Upper lobe of right lung (tissue), 1 donor: ENCODE results near the gene SPINK8. TPM values are rescaled to one million over a fixed set of nuclear protein-coding genes. Genes with fewer than 3 reads are reported as not detected.

Source experiments
- ATAC-seq: fragments of 200-7000 bp; cut with Tn5 transposase; one replicate; pipeline ENCODE4 v1.9.1; 2020; ENCODE audit warnings: mild to moderate bottlenecking, moderate library complexity
- DNase-seq: peaks from one replicate; pipeline ENCODE4 v3.0.0-alpha.2; 2020
- H3K27ac ChIP-seq: fragments of 200-600 bp; one replicate; pipeline ENCODE4 v1.8.0; 2022
- H3K27me3 ChIP-seq: fragments of 200-600 bp; one replicate; pipeline ENCODE4 v1.8.0; 2022; ENCODE audit warnings: mild to moderate bottlenecking
- H3K36me3 ChIP-seq: fragments of 200-600 bp; one replicate; pipeline ENCODE4 v1.8.0; 2022
- H3K4me1 ChIP-seq: fragments of 200-600 bp; one replicate; pipeline ENCODE4 v1.8.0; 2022
- H3K4me3 ChIP-seq: fragments of 200-600 bp; one replicate; pipeline ENCODE4 v1.8.0; 2022; ENCODE audit warnings: mild to moderate bottlenecking
- H3K9me3 ChIP-seq: fragments of 200-600 bp; one replicate; pipeline ENCODE4 v1.8.0; 2022
- CTCF ChIP-seq: fragments of 200-600 bp; IDR thresholded peaks from one replicate; pipeline ENCODE4 v1.8.0; 2022; ENCODE audit warnings: antibody characterized with exemption
- intact Hi-C: fragments of 100-400 bp; cut with DNase I; formaldehyde crosslinking; loops from one replicate; pipeline ENCODE4 v1.11.0; 2022
- total RNA-seq: library from RNA; stranded (reverse); fragmentation: NEBNext Ultra II Directional; extraction: Animal tissue kit (Norgen Biotek cat#: 25700); gene quantifications from one replicate; pipeline ENCODE4 v1.2.1, GENCODE V29; 2021
- donor health status: DM: no; HTN: yes; CAD: no; lungs with severe emphysema.

Gene SPINK8
- total RNA-seq, 1 donor from 2014 or later = not detected

DNA sequence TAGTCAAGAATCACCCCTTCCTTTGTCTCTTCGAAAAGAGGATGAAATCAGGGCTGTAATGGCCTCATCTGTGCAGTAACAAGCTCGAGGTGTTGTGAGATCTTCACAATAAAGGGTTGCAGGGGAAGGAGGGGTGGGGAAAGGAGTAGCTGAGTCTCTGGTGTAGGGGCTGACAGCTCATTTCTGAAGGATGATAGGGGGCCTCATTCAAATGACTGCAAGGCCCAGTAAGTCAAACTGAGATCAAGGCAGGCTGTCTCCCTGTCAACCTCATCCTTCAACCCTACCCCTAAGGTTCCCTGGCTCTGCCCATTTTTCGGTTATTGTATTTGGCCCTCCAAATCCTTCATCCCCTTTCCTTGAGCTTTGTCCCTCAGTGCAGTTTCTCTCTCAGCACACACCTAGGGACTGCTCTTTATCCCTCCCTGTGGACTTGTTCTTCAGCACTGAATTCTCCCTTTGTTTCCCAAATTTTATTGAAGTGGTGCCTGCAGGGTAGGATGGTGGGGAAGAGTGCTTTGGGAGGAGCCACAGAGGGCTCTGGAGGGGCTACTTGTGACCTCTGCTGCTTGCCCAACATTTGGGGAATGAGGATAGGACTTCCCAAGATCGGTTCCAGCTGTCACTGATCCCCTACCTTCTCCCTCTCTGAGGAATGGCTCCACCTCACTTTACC, 54.4 kb downstream of the SPINK8 start:
- intact Hi-C loops = loop anchor here (10.0 kb wide), 1 partner anchor 266 kb away; no protein-coding TSS in a partner anchor
- no peak for TF ChIP-seq CTCF
- no peaks in the 10 kb centered on the region for H3K9me3 ChIP-seq
- H3K36me3 ChIP-seq = no peaks in the 10 kb centered on the region
- ATAC-seq (no peak), DNase-seq (no peak)
- no peak overlapping the region for H3K4me3 ChIP-seq
- no peaks in the 10 kb centered on the region for H3K4me1 ChIP-seq
- no peaks in the 10 kb centered on the region for H3K27me3 ChIP-seq
- H3K27ac ChIP-seq = no peak overlapping the region

GRCh38 chr3:48276911-48277641, 56.4 kb downstream of the SPINK8 start:
- Histone ChIP-seq H3K36me3 (no peaks in the 10 kb centered on the region), H3K27me3 (no peaks in the 10 kb centered on the region), H3K4me1 (no peaks in the 10 kb centered on the region), H3K9me3 (no peaks in the 10 kb centered on the region), H3K27ac (no peak overlapping the region), H3K4me3 (no peak overlapping the region)
- intact Hi-C loops = loop anchor here (10.0 kb wide), 1 partner anchor 268 kb away; no protein-coding TSS in a partner anchor
- ATAC-seq (no peak), DNase-seq (no peak)
- no peak for TF ChIP-seq CTCF

DNA sequence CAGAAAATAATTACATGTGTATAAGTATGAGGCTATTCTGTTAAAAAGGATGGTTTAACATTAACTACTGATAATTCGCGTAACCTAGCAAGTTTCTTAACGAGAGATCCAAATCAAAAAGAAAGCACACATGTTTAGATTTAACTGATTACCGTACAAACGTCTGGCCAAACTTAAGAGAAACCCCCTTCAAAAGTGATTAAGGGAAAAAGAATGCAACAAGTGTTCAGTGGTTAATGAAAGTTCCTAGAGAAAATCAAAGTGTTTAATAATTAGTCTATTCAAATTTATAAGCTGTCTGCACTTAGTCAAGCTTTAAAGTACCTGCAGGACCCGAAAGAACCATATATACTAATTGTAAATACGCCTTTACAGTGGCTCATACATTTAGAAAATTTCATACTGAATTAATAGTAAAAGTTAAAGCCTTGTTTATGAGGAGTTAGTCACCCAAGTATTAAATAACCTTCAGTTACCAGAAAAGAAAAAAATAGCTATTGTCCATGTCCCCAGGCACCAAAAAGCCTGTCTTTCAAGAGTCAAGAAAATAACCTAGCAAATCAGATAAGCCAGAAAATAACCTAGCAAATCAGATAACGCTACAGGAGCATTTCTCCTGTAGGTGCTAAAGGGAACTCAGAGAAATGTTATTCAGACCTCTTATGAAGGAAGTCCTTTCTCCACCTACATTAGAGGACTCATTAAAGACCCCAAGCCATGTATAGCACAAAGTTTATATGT, 58.0 kb downstream of the SPINK8 start:
- ATAC-seq (no peak), DNase-seq (no peak)
- TF ChIP-seq CTCF = no peak
- no peak overlapping the region for H3K27ac ChIP-seq
- no peaks in the 10 kb centered on the region for H3K27me3 ChIP-seq
- H3K9me3 ChIP-seq = no peaks in the 10 kb centered on the region
- no peak overlapping the region for H3K4me3 ChIP-seq
- H3K36me3 ChIP-seq = no peaks in the 10 kb centered on the region
- intact Hi-C loops = loop anchor here (10.0 kb wide), 1 partner anchor 269 kb away; no protein-coding TSS in a partner anchor
- H3K4me1 ChIP-seq = no peaks in the 10 kb centered on the region

DNA sequence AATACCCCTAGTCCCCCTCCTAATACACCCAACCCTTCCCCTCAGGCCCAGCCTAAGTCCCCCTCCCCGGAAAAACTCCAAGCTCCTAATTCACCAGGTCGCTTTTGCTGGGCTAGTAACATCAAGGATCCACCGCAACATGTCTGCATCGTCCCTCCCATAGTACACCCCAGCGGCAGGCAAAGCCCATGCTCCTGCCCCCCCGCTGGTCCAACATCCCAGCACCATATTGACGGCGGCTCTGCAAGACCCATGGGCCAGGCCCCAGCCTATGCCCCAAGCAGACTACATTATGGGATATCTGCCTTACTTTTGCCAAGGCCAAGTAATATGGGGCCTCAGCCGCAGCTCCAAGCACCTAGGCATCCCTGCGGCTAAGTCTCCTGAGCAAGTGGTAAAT, 59.0 kb downstream of the SPINK8 start:
- ATAC-seq = no peak
- intact Hi-C loops = loop anchor here (10.0 kb wide), 1 partner anchor 270 kb away; no protein-coding TSS in a partner anchor
- no peak overlapping the region for H3K4me3 ChIP-seq
- peaks cover 3% of the 10 kb centered on the region for H3K36me3 ChIP-seq
- no peaks in the 10 kb centered on the region for H3K4me1 ChIP-seq
- no peaks in the 10 kb centered on the region for H3K9me3 ChIP-seq
- TF ChIP-seq CTCF = no peak
- DNase-seq = no peak
- no peak overlapping the region for H3K27ac ChIP-seq
- no peaks in the 10 kb centered on the region for H3K27me3 ChIP-seq

GRCh38 chr3:48273594-48274211, 59.8 kb downstream of the SPINK8 start:
- no peaks in the 10 kb centered on the region for H3K27me3 ChIP-seq
- no peak overlapping the region for H3K4me3 ChIP-seq
- ATAC-seq (peak; percentile 85), DNase-seq (no peak)
- no peak overlapping the region for H3K27ac ChIP-seq
- no peaks in the 10 kb centered on the region for H3K4me1 ChIP-seq
- TF ChIP-seq CTCF = peak; percentile 80
- intact Hi-C loops = loop anchor here (10.0 kb wide), 1 partner anchor 271 kb away; no protein-coding TSS in a partner anchor
- H3K36me3 ChIP-seq = peaks cover 11% of the 10 kb centered on the region
- H3K9me3 ChIP-seq = no peaks in the 10 kb centered on the region
